ENCODE results near the gene LRP1B.

GRCh38 chr2:140273958-140274357, 1856.9 kb downstream of the LRP1B start:
- TF ChIP-seq CTCF (IDR thresholded peaks at IDR 0.05; ENCODE audit: low read length): no peak
- TF ChIP-seq EZH2 (optimal IDR thresholded peaks at IDR 0.05; ENCODE audit: low read depth, low read length): no peak
